Osteoblast (primary cell): ENCODE measurements around the gene CSTF3. TPM values are rescaled to one million over a fixed set of nuclear protein-coding genes. Genes with fewer than 3 reads are reported as not detected.

Source experiments
- DNase-seq: peaks from one replicate; pipeline ENCODE4 v3.0.0; 2011; ENCODE audit warnings: low spot score, mixed read lengths; ENCODE audit not compliant: insufficient read length; ENCODE audit errors: missing footprints
- H2AFZ ChIP-seq: 2 replicates; pipeline ENCODE4 v1.6.0; 2011; ENCODE audit warnings: mild to moderate bottlenecking, low read length
- H3K27ac ChIP-seq: 2 replicates; pipeline ENCODE4 v1.5.1; 2011; ENCODE audit warnings: mild to moderate bottlenecking, low read depth, low read length, moderate library complexity
- H3K27me3 ChIP-seq: 2 replicates; pipeline ENCODE4 v1.6.0; 2012; ENCODE audit warnings: mild to moderate bottlenecking, control low read depth, inconsistent platforms, low read length, moderate library complexity; ENCODE audit not compliant: insufficient read depth
- H3K36me3 ChIP-seq: 2 replicates; pipeline ENCODE4 v1.5.1; 2011; ENCODE audit warnings: mild to moderate bottlenecking, low read length, control low read depth, moderate library complexity; ENCODE audit not compliant: insufficient read depth
- H3K4me1 ChIP-seq: 2 replicates; pipeline ENCODE4 v1.5.1; 2011; ENCODE audit warnings: mild to moderate bottlenecking, low read length, control low read depth, moderate library complexity; ENCODE audit not compliant: insufficient read depth
- H3K4me2 ChIP-seq: 2 replicates; pipeline ENCODE4 v1.6.0; 2011; ENCODE audit warnings: mild to moderate bottlenecking, low read length; ENCODE audit not compliant: insufficient read depth
- H3K4me3 ChIP-seq: fragments of 200-600 bp; sonication (generic); 3 replicates; pipeline ENCODE4 v1.5.1; 2012; ENCODE audit warnings: mild to moderate bottlenecking, low read length, inconsistent platforms; ENCODE audit not compliant: insufficient read depth
- H3K79me2 ChIP-seq: 2 replicates; pipeline ENCODE4 v1.6.0; 2012; ENCODE audit warnings: mild to moderate bottlenecking, low read length, control low read depth, inconsistent platforms; ENCODE audit not compliant: insufficient read depth
- H3K9me3 ChIP-seq: 2 replicates; pipeline ENCODE4 v1.5.1; 2011; ENCODE audit warnings: low read depth, low read length, control low read depth
- H4K20me1 ChIP-seq: 2 replicates; pipeline ENCODE4 v1.6.0; 2012; ENCODE audit warnings: mild to moderate bottlenecking, low read length, control low read depth; ENCODE audit not compliant: insufficient read depth
- CTCF ChIP-seq: IDR thresholded peaks from 2 replicates; pipeline ENCODE4 v1.5.1; 2011; ENCODE audit warnings: mild to moderate bottlenecking, low read depth, low read length, moderate library complexity; ENCODE audit errors: extremely low read depth
- total RNA-seq: library from RNA; depleted of rRNA; stranded (reverse); fragments of >200 nt; gene quantifications from 2 replicates; pipeline ENCODE4 v1.2.3, GENCODE V29; 2012

Gene CSTF3
- total RNA-seq, 1 donor, result 16.3 TPM

- H2AFZ ChIP-seq, result peak overlapping the region; percentile 19
- H4K20me1 ChIP-seq, result no peaks in the 10 kb centered on the region
- H3K9me3 ChIP-seq, result no peaks in the 10 kb centered on the region
- no peak overlapping the region for H3K4me2 ChIP-seq
- H3K27ac ChIP-seq, result no peak overlapping the region
- H3K36me3 ChIP-seq, result no peaks in the 10 kb centered on the region
- TF ChIP-seq CTCF, result no peak
- no peaks in the 10 kb centered on the region for H3K27me3 ChIP-seq
- no peaks in the 10 kb centered on the region for H3K4me1 ChIP-seq
- peak; percentile 11 for DNase-seq
- H3K79me2 ChIP-seq, result no peaks in the 10 kb centered on the region
- no peak overlapping the region for H3K4me3 ChIP-seq
Observed at GRCh38 chr11:33187998-33188722, 26.9 kb upstream of the CSTF3 start.

- H3K4me1 ChIP-seq, result no peaks in the 10 kb centered on the region
- no peaks in the 10 kb centered on the region for H3K27me3 ChIP-seq
- H2AFZ ChIP-seq, result no peak overlapping the region
- no peak overlapping the region for H3K27ac ChIP-seq
- no peak overlapping the region for H3K4me3 ChIP-seq
- H3K9me3 ChIP-seq, result no peaks in the 10 kb centered on the region
- no peaks in the 10 kb centered on the region for H4K20me1 ChIP-seq
- H3K4me2 ChIP-seq, result no peak overlapping the region
- H3K79me2 ChIP-seq, result no peaks in the 10 kb centered on the region
- no peak for DNase-seq
- H3K36me3 ChIP-seq, result no peaks in the 10 kb centered on the region
- TF ChIP-seq CTCF, result no peak
Observed at GRCh38 chr11:33185756-33186155, 24.5 kb upstream of the CSTF3 start.

- Histone ChIP-seq H3K4me1 (no peaks in the 10 kb centered on the region), H2AFZ (no peak overlapping the region), H3K4me3 (no peak overlapping the region), H3K36me3 (no peaks in the 10 kb centered on the region), H3K4me2 (no peak overlapping the region), H3K9me3 (no peaks in the 10 kb centered on the region), H3K79me2 (no peaks in the 10 kb centered on the region), H3K27me3 (no peaks in the 10 kb centered on the region), H4K20me1 (no peaks in the 10 kb centered on the region), H3K27ac (no peak overlapping the region)
- no peak for DNase-seq
- TF ChIP-seq CTCF, result no peak
Observed at GRCh38 chr11:33182246-33182878, 21.1 kb upstream of the CSTF3 start.

- no peaks in the 10 kb centered on the region for H4K20me1 ChIP-seq
- TF ChIP-seq CTCF, result no peak
- H3K27ac ChIP-seq, result no peak overlapping the region
- no peaks in the 10 kb centered on the region for H3K4me1 ChIP-seq
- H3K79me2 ChIP-seq, result no peaks in the 10 kb centered on the region
- no peaks in the 10 kb centered on the region for H3K9me3 ChIP-seq
- H3K4me3 ChIP-seq, result no peak overlapping the region
- H3K27me3 ChIP-seq, result no peaks in the 10 kb centered on the region
- DNase-seq, result no peak
- no peaks in the 10 kb centered on the region for H3K36me3 ChIP-seq
- H3K4me2 ChIP-seq, result no peak overlapping the region
- no peak overlapping the region for H2AFZ ChIP-seq
Observed at GRCh38 chr11:33179348-33179803, 18.1 kb upstream of the CSTF3 start.
